HG03354 (cell line): ENCODE data around the gene ENO2.
A peak's percentile ranks its signal among the peaks of the same experiment; 100 is the strongest.

Experiments used
- ATAC-seq: cut with Tn5 transposase; IDR thresholded peaks from one replicate; pipeline ENCODE4 v1.9.1; 2021; ENCODE audit warnings: mild to moderate bottlenecking; ENCODE audit not compliant: unreplicated experiment, poor library complexity, severe bottlenecking

Gene ENO2

DNA sequence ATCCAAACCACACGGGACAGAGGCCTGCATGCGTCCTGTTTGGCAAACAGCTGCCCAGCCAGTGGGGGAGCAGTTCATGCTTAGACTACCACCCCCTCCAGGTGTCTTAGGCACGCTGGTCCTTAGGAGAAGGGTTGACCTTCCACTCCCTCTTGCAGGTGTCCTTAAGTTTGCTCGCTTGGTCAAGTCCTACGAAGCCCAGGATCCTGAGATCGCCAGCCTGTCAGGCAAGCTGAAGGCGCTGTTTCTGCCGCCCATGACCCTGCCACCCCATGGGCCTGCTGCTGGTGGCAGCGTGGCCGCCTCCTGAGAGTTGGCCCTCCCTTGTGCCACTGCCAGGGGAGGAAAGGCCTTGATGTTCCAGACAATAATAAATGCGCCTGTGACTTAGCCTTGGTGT lies 31.2 kb downstream of the ENO2 start:
- no peak for ATAC-seq

DNA sequence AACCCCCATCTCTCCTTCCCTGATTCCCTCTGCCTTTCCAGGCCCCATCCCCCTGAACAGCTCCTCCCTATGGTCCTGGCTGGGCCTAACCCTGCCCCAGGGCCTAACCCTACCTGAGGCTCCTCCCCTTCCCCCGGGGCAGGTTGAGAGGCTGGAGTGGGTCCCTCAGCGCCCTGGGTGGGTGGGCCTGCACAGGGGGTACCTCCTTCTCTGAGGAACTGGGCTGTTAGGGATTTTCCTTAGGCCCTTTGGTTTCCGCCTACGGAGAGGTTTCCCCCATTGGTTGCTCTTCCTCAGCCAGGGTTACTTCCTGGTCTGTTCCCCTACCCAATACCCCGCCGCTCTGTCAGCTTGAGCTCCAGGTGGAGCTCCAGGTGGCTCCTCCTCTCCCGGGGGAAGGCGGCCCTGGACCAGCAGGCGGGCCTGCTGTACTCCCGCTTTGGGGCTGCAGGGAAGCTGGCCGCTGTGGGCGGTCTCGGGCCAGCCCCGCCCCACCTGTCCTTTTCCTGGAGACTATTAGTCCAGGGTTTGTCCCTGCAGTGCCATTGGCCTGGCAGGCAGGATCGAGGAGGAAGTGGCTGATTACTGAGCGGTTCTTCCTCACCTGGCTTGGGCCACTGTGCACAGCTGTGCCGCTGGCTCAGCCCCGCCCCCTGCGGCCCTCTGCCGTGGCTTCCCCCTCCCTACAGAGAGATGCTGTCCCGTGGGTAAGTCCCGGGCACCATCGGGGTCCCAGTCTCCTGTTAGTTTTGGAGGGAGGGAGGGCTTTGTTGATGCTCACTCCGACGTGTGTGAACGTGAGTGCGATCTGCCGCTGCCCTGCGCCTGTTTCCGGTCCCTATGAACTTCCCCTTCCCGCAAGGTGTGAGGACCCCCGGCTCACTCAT lies 31.9 kb downstream of the ENO2 start:
- ATAC-seq: peak; percentile 22

DNA sequence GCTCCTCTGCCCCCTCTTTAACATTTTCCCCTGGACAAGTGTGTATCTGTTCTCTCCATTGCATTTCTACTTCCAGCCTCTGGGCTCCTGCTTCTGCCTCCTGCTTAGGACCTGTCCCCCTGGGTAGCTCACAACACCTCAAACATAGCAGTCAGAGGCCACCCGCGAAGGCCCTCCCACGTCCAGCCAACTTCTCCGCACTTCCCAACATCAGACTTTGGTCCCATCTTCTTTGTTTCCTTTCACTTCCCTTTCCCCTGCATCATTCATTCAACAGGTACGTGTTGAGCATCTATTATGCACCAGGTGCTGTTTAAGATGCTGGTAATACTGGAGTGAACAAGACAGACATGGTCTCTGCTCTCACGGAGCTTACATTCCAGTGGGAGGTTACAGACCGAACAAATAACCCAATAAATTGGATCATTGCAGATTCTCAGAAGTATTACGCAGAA lies 32.6 kb downstream of the ENO2 start:
- no peak for ATAC-seq

DNA sequence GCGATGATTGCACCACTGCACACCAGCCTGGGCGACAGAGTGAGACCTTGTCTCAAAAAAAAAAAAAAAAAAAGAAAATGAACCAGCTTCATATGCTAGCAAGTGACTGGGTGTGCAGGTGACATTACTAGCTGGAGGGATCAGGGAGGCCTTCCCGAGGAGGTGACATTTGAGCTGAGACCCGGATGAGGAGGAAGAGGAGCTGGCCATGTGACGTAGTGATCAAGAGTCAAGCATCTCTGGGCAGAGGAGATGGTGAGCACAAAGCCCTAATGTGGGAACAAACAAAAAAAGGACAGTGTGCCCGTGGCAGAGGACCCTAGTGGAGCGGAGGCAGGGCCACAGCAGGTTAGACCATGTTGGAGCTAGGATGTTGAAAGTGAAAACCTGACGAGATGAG lies 33.2 kb downstream of the ENO2 start:
- no peak for ATAC-seq

DNA sequence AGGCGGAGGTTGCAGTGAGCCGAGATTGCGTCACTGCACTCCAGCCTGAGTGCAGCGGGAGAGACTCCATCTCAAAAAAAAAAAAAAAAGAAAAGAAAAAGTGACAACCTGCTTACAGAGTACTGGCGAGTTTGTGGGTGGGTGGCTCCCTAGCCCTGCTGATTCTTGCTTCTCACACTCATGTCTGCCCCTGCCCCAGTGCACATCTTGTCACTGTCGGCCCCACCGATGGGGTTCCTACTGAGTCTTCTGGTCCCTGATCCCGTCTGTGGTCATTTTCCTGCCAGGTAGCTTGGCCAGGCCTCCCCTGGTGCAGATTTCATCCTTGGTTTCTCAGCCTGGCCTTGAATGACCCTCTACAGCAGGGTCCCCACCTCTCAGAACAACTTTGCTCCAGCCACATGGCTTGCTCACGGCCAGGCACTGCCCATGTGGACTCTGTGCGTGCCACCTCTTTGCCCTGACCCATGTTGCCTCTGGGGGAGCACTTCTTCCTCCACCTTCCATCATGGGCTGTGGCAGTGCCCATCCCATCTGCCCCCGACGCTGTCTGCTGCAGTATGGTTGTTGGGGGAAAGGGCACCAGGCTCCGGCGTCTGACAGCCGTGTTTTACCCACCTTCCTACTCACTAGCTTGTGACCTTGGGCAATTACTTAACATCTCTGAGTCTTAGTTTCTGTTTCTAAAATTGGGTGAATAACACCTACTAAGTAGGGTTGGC lies 34.7 kb downstream of the ENO2 start:
- ATAC-seq: no peak

DNA sequence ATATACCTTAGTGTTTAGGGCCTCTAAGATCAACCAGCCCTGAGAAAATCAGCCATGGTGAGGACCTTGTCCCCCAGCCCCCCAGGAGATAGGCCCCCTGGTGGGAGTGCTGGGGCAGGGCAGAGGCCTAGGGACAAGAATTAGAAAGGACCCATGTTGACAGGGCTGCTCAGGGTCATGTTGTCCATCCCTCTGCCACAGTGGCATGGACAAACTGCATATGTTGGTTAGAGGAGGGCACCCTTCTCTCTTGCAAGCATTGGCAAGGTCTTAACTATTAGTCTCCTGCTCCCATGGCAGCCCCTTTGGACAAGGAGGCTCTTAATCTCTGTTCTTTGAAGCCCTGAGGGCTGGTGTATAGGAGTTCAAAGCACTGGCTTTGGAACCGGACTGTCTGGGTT lies 36.0 kb downstream of the ENO2 start:
- no peak for ATAC-seq

DNA sequence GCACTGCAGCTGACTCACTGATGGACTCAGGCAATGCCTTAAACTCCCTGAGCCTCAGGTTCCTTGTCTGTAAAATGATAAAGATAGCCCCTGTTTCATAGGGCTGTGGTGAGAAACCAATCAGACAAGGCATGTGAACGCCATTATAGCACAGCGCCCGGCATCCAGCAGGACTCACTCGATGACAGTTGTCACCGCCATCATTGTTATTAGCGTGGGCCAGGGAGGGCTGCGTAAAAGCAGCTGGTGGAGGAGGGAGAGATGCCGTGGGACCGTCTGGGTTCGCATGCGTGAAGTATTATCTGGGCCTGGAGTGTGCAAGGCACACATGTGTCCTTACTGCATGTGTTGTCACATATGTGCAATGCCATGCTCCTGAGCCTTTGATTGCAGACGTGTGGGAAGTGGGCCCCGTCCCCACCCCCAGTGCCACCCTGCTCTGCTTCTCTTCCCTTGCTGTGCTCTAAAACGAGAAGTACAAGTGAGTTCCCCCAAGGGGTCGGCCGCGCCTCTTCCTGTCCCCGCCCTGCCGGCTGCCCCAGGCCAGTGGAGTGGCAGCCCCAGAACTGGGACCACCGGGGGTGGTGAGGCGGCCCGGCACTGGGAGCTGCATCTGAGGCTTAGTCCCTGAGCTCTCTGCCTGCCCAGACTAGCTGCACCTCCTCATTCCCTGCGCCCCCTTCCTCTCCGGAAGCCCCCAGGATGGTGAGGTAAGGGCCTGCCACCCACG lies 36.6 kb downstream of the ENO2 start, which contains the start of gene PTPN6:
PTPN6 (plus strand) TSS at position 546 of the 730 bp plus-strand sequence; CDS start at position 703, 157 bp downstream.
- ATAC-seq: no peak

DNA sequence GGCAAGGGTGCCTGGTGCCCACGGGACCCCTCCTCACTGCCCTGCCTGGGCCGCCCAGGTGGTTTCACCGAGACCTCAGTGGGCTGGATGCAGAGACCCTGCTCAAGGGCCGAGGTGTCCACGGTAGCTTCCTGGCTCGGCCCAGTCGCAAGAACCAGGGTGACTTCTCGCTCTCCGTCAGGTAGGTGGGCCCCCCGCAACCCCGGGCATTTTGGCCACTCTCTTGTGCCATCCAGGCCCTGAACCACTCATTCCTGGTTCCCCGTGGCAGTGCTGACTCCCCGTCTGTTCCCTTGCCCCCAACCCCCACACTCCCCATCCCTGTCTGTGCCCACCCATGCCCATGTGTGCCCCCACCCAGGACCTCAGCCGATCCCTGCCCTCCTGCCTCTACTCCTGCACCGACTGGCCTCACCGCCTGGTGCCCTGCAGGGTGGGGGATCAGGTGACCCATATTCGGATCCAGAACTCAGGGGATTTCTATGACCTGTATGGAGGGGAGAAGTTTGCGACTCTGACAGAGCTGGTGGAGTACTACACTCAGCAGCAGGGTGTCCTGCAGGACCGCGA lies 37.3 kb downstream of the ENO2 start:
- ATAC-seq: no peak

DNA sequence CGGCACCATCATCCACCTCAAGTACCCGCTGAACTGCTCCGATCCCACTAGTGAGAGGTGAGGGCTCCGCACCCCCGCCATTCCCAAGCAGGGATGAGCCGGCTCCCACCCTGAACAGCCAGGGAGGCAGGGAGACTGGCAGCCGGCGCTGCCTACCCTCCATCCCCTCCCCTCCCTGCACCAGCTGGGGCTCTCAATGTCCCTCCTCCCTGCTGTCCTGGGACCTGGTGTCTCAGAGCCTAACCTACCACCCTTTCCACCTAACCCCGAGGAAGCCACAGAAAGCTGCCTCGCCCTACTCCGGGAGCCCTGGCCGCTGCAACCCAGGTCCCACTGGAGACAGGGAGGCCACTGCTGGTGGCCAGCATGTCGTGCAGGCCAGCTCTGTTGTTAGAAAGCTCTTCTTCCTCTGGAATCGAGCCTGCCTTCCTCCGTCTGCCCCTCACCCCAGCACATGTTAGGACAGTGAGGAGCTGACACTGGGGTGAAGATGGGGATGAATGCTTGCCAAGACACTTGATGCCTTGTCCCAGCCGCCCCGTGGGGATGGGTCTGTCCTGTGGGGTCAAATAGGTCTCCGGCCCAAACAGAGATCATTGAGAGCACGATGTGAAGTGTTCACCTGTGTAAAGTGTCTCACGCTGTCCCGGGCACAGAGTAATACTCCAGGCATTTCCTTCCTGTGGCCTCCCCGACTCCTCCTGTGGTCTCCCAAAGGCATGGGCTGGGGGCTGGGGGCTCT lies 37.9 kb downstream of the ENO2 start:
- ATAC-seq: no peak

DNA sequence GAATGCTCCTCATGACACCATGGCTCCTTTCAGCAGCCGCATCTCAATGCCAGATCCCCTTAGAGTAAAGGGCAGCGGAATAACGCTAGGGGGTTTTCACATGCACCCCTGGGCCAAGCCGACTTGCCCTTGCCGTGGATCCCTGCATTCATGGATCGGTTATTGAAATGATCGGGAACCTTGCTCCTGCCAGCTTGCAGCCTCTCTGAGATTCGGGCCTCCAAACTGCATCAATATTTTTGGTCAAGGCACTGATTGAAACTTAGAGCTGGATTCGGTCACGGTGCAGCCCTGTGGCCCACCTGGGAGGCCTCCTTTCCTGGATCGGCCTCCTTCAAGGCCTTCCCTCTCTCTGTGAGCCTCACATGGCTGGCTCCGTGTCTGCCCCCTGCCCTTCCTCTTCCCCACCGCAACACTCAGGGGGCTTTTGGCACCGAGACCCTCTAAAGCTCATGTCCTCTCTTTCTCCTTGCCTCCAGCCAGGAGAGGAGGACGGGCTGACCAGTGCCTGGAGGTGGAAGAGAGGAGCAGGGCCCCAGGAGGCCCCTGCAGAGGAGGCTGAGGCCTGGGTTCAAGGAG lies 38.6 kb downstream of the ENO2 start:
- ATAC-seq: peak; percentile 5

DNA sequence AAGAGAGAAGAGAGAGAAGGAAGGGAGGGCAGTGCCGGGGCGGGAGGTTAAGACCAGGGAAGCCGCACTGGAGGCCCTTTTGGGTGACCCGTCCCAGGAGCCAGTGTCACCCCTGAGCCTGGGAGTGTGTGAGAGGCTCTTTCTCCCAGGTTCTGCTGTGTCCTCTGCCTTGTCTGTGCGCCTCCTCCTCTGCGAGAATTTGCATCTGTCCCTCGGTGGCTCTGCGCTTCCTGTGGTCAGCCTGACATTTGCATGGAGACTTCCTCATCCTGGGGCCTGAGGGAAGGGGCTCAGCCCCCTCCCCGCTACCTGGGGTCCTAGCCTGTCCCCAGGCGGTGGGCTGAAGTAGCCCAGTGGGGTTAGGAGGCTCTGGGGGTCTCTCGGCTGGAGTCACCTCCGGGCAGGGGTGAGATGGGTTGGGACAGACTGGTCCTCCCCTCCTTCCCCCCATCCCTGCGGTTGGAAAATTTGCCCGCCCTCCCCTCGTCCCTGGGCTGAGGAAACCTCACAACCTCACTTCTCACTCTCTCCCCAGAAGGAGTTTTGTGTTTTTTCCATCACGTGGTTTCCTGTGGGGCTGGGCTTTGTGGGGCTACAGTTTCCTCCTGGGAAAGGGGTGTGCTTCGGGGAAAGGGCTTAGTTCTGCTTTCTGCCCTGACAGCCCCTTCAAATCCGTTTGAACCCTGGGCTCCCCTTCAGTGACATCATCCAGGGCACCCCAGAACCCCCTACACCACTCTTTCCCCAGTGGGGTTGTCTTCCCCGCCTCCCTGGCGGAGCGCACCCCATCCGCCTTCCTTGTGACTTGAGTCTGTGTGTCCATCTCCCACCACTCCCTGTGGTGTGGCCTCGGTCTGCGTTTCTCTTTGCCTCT lies 39.3 kb downstream of the ENO2 start:
- ATAC-seq: peak; percentile 50

DNA sequence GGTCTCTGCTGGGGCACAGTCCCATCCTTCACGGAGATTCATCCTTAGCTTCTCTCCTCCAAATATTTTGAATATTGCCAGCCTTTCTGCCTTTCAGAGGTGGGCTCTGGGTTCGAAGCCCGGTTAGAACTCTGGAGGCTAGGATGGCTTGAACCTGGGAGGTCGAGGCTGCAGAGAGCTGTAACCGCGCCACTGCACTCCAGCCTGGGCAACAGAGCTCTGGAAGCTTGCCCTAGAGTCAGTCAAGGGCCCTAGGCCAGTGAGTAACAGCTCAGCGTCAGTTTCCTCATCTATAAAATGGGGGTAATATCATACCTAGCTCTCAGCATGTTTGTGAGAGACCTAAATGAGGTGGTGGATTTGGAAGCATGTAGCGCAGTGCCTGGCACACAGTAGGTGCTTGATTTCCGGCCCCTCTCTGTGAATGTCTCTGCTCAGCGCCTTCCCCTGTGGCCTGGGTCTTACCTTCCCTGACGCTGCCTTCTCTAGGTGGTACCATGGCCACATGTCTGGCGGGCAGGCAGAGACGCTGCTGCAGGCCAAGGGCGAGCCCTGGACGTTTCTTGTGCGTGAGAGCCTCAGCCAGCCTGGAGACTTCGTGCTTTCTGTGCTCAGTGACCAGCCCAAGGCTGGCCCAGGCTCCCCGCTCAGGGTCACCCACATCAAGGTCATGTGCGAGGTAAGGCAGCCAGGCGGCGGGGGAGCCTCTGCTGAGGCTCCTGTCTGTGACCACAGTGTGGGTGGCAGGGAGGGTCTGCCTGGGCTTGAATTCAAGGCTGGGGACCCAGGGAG lies 40.1 kb downstream of the ENO2 start:
- no peak for ATAC-seq

DNA sequence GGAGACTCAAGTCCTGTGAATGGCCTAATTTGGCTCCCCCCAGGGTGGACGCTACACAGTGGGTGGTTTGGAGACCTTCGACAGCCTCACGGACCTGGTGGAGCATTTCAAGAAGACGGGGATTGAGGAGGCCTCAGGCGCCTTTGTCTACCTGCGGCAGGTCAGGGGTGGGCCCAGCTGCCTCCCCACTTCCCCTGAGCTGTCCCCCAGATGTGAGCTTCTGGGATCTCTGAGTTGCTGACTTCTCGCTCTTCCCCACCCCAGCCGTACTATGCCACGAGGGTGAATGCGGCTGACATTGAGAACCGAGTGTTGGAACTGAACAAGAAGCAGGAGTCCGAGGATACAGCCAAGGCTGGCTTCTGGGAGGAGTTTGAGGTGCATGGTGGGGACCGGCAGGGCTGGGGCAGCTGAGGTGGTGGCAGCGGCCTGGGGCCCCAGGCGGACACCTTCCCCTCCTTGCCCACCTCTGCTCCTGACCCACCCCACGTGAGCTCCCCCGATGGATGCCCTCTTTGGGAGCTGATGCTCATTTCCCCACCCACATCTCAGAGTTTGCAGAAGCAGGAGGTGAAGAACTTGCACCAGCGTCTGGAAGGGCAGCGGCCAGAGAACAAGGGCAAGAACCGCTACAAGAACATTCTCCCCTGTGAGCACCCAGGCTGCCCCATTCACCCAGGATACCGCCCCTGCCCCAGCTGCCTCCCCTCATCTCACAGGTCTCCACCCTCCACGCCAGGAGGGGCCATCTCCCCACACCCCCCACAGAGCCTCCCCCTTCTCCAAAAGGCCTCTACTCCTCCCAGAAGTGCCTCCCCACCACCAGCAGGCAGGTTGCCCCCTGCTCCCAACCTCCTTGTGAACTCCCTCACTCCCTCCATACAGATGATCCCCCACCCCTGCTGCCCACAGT lies 41.0 kb downstream of the ENO2 start:
- no peak for ATAC-seq

DNA sequence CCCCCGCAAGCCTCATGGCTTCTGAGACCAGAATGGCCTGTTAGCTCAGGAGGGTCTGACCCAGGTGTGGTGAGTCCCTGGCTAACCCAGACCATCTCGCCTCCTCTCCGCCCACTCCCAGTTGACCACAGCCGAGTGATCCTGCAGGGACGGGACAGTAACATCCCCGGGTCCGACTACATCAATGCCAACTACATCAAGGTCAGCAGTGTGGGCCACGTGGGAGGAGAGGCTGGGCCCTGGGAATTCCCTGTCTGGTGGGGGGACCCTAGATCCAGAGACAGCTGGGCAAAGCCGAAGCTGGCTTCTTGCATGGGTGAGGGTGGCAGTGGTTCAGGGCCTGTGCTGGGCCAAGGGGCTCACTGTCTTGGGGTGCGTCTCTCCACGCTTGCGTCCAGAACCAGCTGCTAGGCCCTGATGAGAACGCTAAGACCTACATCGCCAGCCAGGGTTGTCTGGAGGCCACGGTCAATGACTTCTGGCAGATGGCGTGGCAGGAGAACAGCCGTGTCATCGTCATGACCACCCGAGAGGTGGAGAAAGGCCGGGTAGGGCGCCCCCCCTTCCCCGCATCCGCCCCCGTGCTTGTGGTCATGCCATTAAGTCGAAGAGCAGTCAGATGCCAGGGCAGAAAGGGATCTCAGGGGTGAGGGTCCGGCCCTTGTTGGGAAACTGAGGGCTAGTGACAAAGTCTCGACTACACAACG lies 41.8 kb downstream of the ENO2 start:
- ATAC-seq: no peak

DNA sequence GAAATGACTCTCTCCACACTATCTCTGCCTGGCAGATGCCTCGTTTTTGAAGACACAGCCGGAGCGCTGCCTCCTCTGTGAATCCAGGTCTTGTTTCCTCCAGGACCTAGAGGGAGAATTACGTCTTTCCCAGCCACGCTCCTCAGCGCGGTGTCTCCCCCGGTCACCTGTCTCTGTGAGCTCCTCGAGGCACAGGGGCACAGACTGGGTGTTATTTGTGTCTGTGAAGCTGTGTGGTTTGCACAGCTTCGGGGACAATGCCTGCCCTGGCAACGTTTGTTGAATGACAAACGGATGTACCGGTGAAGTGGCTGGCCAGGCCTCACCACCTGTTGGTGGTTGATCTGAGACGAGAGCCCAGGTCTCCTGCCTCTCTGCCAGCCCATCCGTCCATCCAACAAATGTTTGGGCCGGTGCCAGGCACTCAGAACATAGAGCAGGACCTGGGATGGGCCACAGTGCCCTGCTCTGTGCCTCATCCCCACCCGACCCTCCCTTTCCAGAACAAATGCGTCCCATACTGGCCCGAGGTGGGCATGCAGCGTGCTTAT lies 42.8 kb downstream of the ENO2 start:
- no peak for ATAC-seq
